Transverse colon (tissue), 3 donors: Measurements from ENCODE around the gene WDR6.

ENCODE experiments used
- POLR2A ChIP-seq: fragments of 450-650 bp; IDR thresholded peaks from one replicate; pipeline ENCODE4 v1.6.1; 2016; ENCODE audit warnings: antibody characterized with exemption, mild to moderate bottlenecking, moderate library complexity
- TF ChIP-seq, protein P1 (sequence below), 5 experiments: fragments of 200-600 bp in 3 of 5; fragments of 450-650 bp in 2 of 5; sonication (generic) in 3 of 5; IDR thresholded peaks; 1 replicate in 2 of 5; 2 replicates in 3 of 5; pipeline ENCODE4 v1.5.1; 2016 to 2017; ENCODE audit warnings: antibody characterized with exemption in 5 of 5, inconsistent platforms in 3 of 5, mild to moderate bottlenecking in 2 of 5, moderate library complexity in 1 of 5

DNA sequence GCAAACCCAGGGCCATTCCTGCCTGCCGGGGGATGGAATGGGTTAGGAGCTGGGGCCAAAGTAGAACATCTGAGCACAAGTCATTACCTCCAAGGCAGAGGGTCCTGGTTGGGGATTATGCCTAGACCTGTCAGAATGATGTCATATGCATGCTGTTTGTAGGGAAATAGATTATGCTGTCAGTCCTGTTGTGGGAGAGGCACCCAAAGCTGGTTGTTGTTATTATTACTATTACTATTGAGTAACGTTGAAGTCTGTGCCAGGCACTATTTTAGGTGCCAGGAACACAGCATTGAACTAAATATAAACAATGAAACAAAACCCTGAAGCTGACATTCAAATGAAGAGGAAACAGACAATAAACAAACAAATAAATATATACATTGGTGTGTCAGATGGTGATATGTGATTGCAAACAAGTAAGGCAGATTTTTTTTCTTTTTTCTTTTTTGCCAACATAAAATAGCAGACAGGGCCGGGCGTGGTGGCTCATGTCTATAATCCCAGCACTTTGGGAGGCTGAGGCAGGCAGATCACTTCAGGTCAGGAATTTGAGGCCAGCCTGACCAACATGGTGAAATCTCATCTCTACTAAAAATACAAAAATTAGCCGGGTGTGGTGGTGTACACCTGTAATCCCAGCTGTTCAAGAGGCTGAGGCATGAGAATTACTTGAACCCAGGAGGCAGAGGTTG is 15.2 kb upstream of the WDR6 start:
- TF ChIP-seq, protein P1, sequence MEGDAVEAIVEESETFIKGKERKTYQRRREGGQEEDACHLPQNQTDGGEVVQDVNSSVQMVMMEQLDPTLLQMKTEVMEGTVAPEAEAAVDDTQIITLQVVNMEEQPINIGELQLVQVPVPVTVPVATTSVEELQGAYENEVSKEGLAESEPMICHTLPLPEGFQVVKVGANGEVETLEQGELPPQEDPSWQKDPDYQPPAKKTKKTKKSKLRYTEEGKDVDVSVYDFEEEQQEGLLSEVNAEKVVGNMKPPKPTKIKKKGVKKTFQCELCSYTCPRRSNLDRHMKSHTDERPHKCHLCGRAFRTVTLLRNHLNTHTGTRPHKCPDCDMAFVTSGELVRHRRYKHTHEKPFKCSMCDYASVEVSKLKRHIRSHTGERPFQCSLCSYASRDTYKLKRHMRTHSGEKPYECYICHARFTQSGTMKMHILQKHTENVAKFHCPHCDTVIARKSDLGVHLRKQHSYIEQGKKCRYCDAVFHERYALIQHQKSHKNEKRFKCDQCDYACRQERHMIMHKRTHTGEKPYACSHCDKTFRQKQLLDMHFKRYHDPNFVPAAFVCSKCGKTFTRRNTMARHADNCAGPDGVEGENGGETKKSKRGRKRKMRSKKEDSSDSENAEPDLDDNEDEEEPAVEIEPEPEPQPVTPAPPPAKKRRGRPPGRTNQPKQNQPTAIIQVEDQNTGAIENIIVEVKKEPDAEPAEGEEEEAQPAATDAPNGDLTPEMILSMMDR (IDR thresholded peaks at IDR 0.05), result no peak
- TF ChIP-seq POLR2A, result no peak
